Stomach (tissue), 19 donors: Measurements from ENCODE around the gene ANGPTL8. TPM values are rescaled to one million over a fixed set of nuclear protein-coding genes. Genes with fewer than 3 reads are reported as not detected.
A peak's percentile ranks its signal among the peaks of the same experiment; 100 is the strongest.

Experiments
- DNase-seq, 2 donors: peaks; one replicate each; pipeline versions ENCODE4 v3.0.0 to v3.0.0-alpha.2; 2013 to 2019
- H3K27ac ChIP-seq, 5 donors: fragments of 200-600 bp in 4 of 5; sonication (generic) in 4 of 5; one replicate each; pipeline ENCODE4 v1.5.1; 2013 to 2019; ENCODE audit warnings: mild to moderate bottlenecking in 1 of 5, moderate library complexity in 1 of 5
- H3K27me3 ChIP-seq, 3 donors: fragments of 200-600 bp; sonication (generic); one replicate each; pipeline ENCODE4 v1.5.1; 2017 to 2019; ENCODE audit warnings: mixed run types in 1 of 3
- H3K36me3 ChIP-seq, 4 donors: fragments of 200-600 bp; sonication (generic); 1 replicate in 3 of 4; 2 replicates in 1 of 4; pipeline ENCODE4 v1.5.1; 2016 to 2019
- H3K4me1 ChIP-seq, 4 donors: fragments of 200-600 bp; sonication (generic); one replicate each; pipeline ENCODE4 v1.5.1; 2016 to 2019
- H3K4me3 ChIP-seq, 4 donors: fragments of 200-600 bp; sonication (generic) in 3 of 4; one replicate each; pipeline ENCODE4 v1.5.1; 2016 to 2019; ENCODE audit warnings: mild to moderate bottlenecking in 1 of 4
- H3K9me3 ChIP-seq, 4 donors: fragments of 200-600 bp; sonication (generic); one replicate each; pipeline ENCODE4 v1.5.1; 2016 to 2019
- EP300 ChIP-seq: sonication (generic); formaldehyde crosslinking; IDR thresholded peaks from one replicate; pipeline ENCODE4 v1.6.1; 2017; ENCODE audit warnings: antibody characterized with exemption
- POLR2A ChIP-seq, 4 donors: fragments of 450-650 bp; IDR thresholded peaks; one replicate each; pipeline ENCODE4 v1.6.1; 2016; ENCODE audit warnings: antibody characterized with exemption in 4 of 4, control low read depth in 2 of 4, mild to moderate bottlenecking in 1 of 4, moderate library complexity in 1 of 4
- POLR2AphosphoS5 ChIP-seq, 3 donors: sonication (generic); formaldehyde crosslinking; IDR thresholded peaks; one replicate each; pipeline ENCODE4 v1.6.1; 2016; ENCODE audit warnings: antibody characterized with exemption in 3 of 3
- WGBS, 5 donors: extraction: QIAGEN DNeasy Blood & Tissue Kit in 3 of 5; methylation state at CpG; one replicate each; pipeline versions ENCODE4 v1.1.5 to v1.1.7; 2013 to 2018; 5-methylcytosine and 5-hydroxymethylcytosine counted together
- intact Hi-C: fragments of 100-400 bp; cut with DNase I; formaldehyde crosslinking; loops from one replicate; pipeline ENCODE4 v1.15.1; 2023; ENCODE audit warnings: low total_unique reads
- long read RNA-seq, 10 donors: transcript quantifications; one replicate each; lab custom pipeline, GENCODE V29; 2026
- polyA plus RNA-seq, 3 donors: library from polyadenylated mRNA; stranded (reverse); fragments of 200-250 nt; gene quantifications; one replicate each; pipeline ENCODE4 v1.2.3, GENCODE V29; 2013
- total RNA-seq, 5 donors: library from RNA; depleted of rRNA; stranded (reverse); fragments of >200 nt; gene quantifications; one replicate each; pipeline versions ENCODE4 v1.1.0 to v1.2.3, GENCODE V29; 2014 to 2016
- TF ChIP-seq, protein P1 (sequence below), 7 experiments: fragments of 450-650 bp in 4 of 7; fragments of 200-600 bp in 3 of 7; sonication (generic) in 3 of 7; IDR thresholded peaks; one replicate each; pipeline ENCODE4 v1.5.1; 2016 to 2019; ENCODE audit warnings: antibody characterized with exemption in 7 of 7, control low read depth in 2 of 7, mild to moderate bottlenecking in 1 of 7
- donor health status: healthy with polysubstance abuse.
- donor health status: Bipolar disorder and iron deficiency.
- donor health status: healthy.

The ANGPTL8 gene, protein sequence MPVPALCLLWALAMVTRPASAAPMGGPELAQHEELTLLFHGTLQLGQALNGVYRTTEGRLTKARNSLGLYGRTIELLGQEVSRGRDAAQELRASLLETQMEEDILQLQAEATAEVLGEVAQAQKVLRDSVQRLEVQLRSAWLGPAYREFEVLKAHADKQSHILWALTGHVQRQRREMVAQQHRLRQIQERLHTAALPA
- total RNA-seq (not detected), polyA plus RNA-seq (under 1 TPM in 1 of 3 donors, not detected in 2; 0.70 TPM)
- long read RNA-seq, donor 1 = 0 reads
- long read RNA-seq, donor 2 = 0 reads
- long read RNA-seq, donor 3 = 0 reads
- long read RNA-seq, donor 4 = 0 reads
- long read RNA-seq, donor 5 = 0 reads
- long read RNA-seq, donor 6 = 0 reads
- long read RNA-seq, donor 7 = 0 reads
- long read RNA-seq, donor 8 = 0 reads
- long read RNA-seq, donor 9 = 0 reads
- long read RNA-seq, donor 10 = 0 reads

DNA sequence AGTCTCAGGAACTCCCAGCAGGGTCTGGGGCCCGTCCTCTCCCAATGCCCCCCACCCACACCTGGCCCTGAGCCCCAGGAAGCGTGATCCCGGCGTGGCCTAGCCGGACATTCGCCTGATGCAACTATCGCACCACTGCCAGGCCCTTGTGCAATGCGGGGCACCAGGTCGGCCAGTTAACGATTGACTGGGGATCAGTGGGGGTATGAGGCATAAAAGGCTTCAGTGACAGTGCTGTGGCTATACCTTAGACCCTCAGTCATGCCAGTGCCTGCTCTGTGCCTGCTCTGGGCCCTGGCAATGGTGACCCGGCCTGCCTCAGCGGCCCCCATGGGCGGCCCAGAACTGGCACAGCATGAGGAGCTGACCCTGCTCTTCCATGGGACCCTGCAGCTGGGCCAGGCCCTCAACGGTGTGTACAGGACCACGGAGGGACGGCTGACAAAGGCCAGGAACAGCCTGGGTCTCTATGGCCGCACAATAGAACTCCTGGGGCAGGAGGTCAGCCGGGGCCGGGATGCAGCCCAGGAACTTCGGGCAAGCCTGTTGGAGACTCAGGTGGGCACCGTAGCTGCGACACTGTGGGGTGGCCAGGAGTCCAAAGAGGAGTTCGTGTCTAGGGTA, at the start of gene ANGPTL8:
Gene ANGPTL8 (plus strand): TSS at position 243 of the 624 bp plus-strand sequence. CDS start 19 bp downstream, at position 262.
- intact Hi-C loops = no loop called here
- TF ChIP-seq, protein P1, sequence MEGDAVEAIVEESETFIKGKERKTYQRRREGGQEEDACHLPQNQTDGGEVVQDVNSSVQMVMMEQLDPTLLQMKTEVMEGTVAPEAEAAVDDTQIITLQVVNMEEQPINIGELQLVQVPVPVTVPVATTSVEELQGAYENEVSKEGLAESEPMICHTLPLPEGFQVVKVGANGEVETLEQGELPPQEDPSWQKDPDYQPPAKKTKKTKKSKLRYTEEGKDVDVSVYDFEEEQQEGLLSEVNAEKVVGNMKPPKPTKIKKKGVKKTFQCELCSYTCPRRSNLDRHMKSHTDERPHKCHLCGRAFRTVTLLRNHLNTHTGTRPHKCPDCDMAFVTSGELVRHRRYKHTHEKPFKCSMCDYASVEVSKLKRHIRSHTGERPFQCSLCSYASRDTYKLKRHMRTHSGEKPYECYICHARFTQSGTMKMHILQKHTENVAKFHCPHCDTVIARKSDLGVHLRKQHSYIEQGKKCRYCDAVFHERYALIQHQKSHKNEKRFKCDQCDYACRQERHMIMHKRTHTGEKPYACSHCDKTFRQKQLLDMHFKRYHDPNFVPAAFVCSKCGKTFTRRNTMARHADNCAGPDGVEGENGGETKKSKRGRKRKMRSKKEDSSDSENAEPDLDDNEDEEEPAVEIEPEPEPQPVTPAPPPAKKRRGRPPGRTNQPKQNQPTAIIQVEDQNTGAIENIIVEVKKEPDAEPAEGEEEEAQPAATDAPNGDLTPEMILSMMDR (IDR thresholded peaks at IDR 0.05) = no peak
- TF ChIP-seq POLR2AphosphoS5 (IDR thresholded peaks at IDR 0.05) (no peak), EP300 (no peak), POLR2A (IDR thresholded peaks at IDR 0.05) (no peak)

GRCh38 chr19:11190501-11190900, 48.9 kb upstream of the ANGPTL8 start:
- H3K27ac ChIP-seq = peak overlapping the region in 4 of 5 donors; percentile 68 to 98 (median 82)
- no peaks in the 10 kb centered on the region for H3K9me3 ChIP-seq
- TF ChIP-seq POLR2A (IDR thresholded peaks at IDR 0.05) (no peak), POLR2AphosphoS5 (IDR thresholded peaks at IDR 0.05) (no peak), EP300 (no peak)
- TF ChIP-seq, protein P1 (IDR thresholded peaks at IDR 0.05) = no peak
- no peaks in the 10 kb centered on the region for H3K27me3 ChIP-seq
- H3K4me3 ChIP-seq = no peak overlapping the region
- no peak for DNase-seq
- peaks cover 64 to 100% (median 87%) of the 10 kb centered on the region in 4 donors for H3K4me1 ChIP-seq
- 73 to 87% (median 79%) methylated on average over 8 of the region's 8 CpGs for WGBS, 5 donors
- intact Hi-C loops = no loop called here
- H3K36me3 ChIP-seq = peaks cover 36 to 78% (median 55%) of the 10 kb centered on the region in 4 donors

More for the DNA sequence above, at the start of gene ANGPTL8:
- H3K27ac ChIP-seq = no peak within 1 kb of the TSS
- no peak within 1 kb of the TSS for H3K4me3 ChIP-seq
- no peaks in the 10 kb centered on the region for H3K27me3 ChIP-seq
- no peak for DNase-seq
- WGBS, 5 donors = 89 to 97% (median 95%) methylated on average over 6 to 23 of the region's 23 CpGs
- peaks cover 0 to 13% (median 4%) of the 10 kb centered on the region in 4 donors for H3K9me3 ChIP-seq
- peaks cover 0 to 9% (median 7%) of the 10 kb centered on the region in 4 donors for H3K4me1 ChIP-seq
- H3K36me3 ChIP-seq = peaks cover 3 to 82% (median 79%) of the 10 kb centered on the region in 4 donors

- H3K36me3 ChIP-seq = peaks cover 31 to 70% (median 49%) of the 10 kb centered on the region in 4 donors
- peak overlapping the region; percentile 12 to 98 (median 69) for H3K27ac ChIP-seq
- no peak overlapping the region for H3K4me3 ChIP-seq
- intact Hi-C loops = no loop called here
- peaks cover 62 to 100% (median 87%) of the 10 kb centered on the region in 4 donors for H3K4me1 ChIP-seq
- no peaks in the 10 kb centered on the region for H3K9me3 ChIP-seq
- WGBS, 5 donors = 44 to 69% (median 52%) methylated on average over 5 to 8 of the region's 8 CpGs
- no peak for TF ChIP-seq POLR2A (IDR thresholded peaks at IDR 0.05)
- TF ChIP-seq, protein P1 (IDR thresholded peaks at IDR 0.05) = no peak
- TF ChIP-seq EP300 = no peak
- TF ChIP-seq POLR2AphosphoS5 (IDR thresholded peaks at IDR 0.05) = peak in 1 of 3 donors; percentile 67
- DNase-seq = peak; percentile 36 to 57
- H3K27me3 ChIP-seq = no peaks in the 10 kb centered on the region
Measured at GRCh38 chr19:11191273-11191755, 48.1 kb upstream of the ANGPTL8 start.

DNA sequence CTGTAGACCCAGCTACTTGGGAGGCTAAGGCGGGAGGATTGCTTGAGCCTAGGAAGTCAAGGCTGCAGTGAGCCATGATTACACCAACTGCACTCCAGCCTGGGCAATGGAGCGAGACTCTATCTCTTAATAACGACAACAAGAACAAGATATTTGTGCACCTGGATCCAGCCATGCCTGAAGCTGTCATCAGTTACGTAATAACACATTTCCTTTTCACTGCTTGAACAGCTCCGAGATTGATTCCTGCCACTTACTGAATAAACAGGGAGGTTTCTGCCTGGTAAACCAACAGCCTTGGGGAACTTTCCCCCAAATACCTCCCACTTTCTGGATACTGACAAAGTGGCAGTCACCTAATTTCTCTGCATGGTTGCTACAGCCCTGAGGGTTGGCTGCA, 47.5 kb upstream of the ANGPTL8 start:
- no peak for TF ChIP-seq POLR2A (IDR thresholded peaks at IDR 0.05)
- no peak for TF ChIP-seq EP300
- no peak for TF ChIP-seq POLR2AphosphoS5 (IDR thresholded peaks at IDR 0.05)
- TF ChIP-seq, protein P1 (IDR thresholded peaks at IDR 0.05) = no peak
- 66 to 89% (median 77%) methylated on average over 5 of the region's 5 CpGs for WGBS, 5 donors
- no peaks in the 10 kb centered on the region for H3K27me3 ChIP-seq
- peaks cover 68 to 99% (median 89%) of the 10 kb centered on the region in 4 donors for H3K4me1 ChIP-seq
- intact Hi-C loops = no loop called here
- no peak for DNase-seq
- no peaks in the 10 kb centered on the region for H3K9me3 ChIP-seq
- peak overlapping the region in 1 of 4 donors; percentile 10 for H3K4me3 ChIP-seq
- peaks cover 29 to 64% (median 46%) of the 10 kb centered on the region in 4 donors for H3K36me3 ChIP-seq
- H3K27ac ChIP-seq = peak overlapping the region in 4 of 5 donors; percentile 68 to 98 (median 82)
